Amniotic epithelial cell (primary cell): ENCODE data around the gene PTPRE.

Source experiments
- DNase-seq: peaks from one replicate; pipeline ENCODE4 v3.0.0-alpha.2; 2010; ENCODE audit warnings: low read depth

Gene PTPRE

GRCh38 chr10:128000471-128001362 is 93.8 kb downstream of the PTPRE start:
- DNase-seq = peak; percentile 66

GRCh38 chr10:128001363-128001745 is 94.5 kb downstream of the PTPRE start:
- DNase-seq = no peak

- no peak for DNase-seq
Observed at GRCh38 chr10:128001849-128002248, 94.9 kb downstream of the PTPRE start.

GRCh38 chr10:128003521-128003920 is 96.6 kb downstream of the PTPRE start:
- DNase-seq = no peak

GRCh38 chr10:128005858-128006257 is 99.0 kb downstream of the PTPRE start:
- DNase-seq = no peak

- no peak for DNase-seq
Observed at GRCh38 chr10:128007056-128007455, 100.2 kb downstream of the PTPRE start.

GRCh38 chr10:128007971-128008370 is 101.1 kb downstream of the PTPRE start:
- no peak for DNase-seq

GRCh38 chr10:128008521-128009250 is 101.8 kb downstream of the PTPRE start:
- DNase-seq = no peak

GRCh38 chr10:128009372-128010126 is 102.6 kb downstream of the PTPRE start:
- peak; percentile 57 for DNase-seq

- DNase-seq = peak; percentile 36
Observed at GRCh38 chr10:128011059-128011979, 104.4 kb downstream of the PTPRE start.

- no peak for DNase-seq
Observed at GRCh38 chr10:128013626-128014025, 106.7 kb downstream of the PTPRE start.

GRCh38 chr10:128014236-128014635 is 107.3 kb downstream of the PTPRE start:
- DNase-seq = no peak

GRCh38 chr10:128016423-128017060 is 109.6 kb downstream of the PTPRE start:
- no peak for DNase-seq

- no peak for DNase-seq
Observed at GRCh38 chr10:128017822-128018221, 110.9 kb downstream of the PTPRE start.

GRCh38 chr10:128018236-128018635 is 111.3 kb downstream of the PTPRE start:
- no peak for DNase-seq

GRCh38 chr10:128018691-128019090 is 111.8 kb downstream of the PTPRE start:
- DNase-seq = no peak

GRCh38 chr10:128022261-128023196 is 115.6 kb downstream of the PTPRE start:
- no peak for DNase-seq

- no peak for DNase-seq
Observed at GRCh38 chr10:128024426-128024825, 117.5 kb downstream of the PTPRE start.

GRCh38 chr10:128025437-128025836 is 118.5 kb downstream of the PTPRE start:
- no peak for DNase-seq

GRCh38 chr10:128025951-128026350 is 119.0 kb downstream of the PTPRE start:
- no peak for DNase-seq
